ENCODE measurements around the gene ENOX2. TPM values are rescaled to one million over a fixed set of nuclear protein-coding genes. Genes with fewer than 3 reads are reported as not detected.

The ENOX2 gene
- total and polyA plus RNA-seq, 2 donors (not counting 1 experiment from before 2014, with no cell fraction given): 5.1 to 18.8 TPM

- Histone ChIP-seq H3K27ac (ENCODE audit: low read length in 2 of 2) (no peak overlapping the region), H3K4me2 (replicated peaks; ENCODE audit: low read depth, low read length, poor library complexity, severe bottlenecking) (no peak overlapping the region), H3K27me3 (replicated peaks in 1 of 4; ENCODE audit: control extremely low read depth in 1 of 4, control insufficient read depth in 3 of 4, insufficient read depth in 4 of 4, low read length in 3 of 4) (no peaks in the 10 kb centered on the region), H3K9ac (ENCODE audit: low read length) (no peak overlapping the region), H3K9me3 (ENCODE audit: control extremely low read depth in 1 of 3, control insufficient read depth in 2 of 3, insufficient read depth in 1 of 3, low read length in 2 of 3) (no peaks in the 10 kb centered on the region), H3K79me2 (ENCODE audit: control insufficient read depth, insufficient read depth, low read length) (no peaks in the 10 kb centered on the region), H3K36me3 (replicated peaks in 1 of 2; ENCODE audit: control extremely low read depth in 1 of 2, control insufficient read depth in 1 of 2, extremely low read depth in 1 of 2, insufficient read depth in 2 of 2, low read length in 1 of 2) (no peaks in the 10 kb centered on the region), H3K4me1 (ENCODE audit: control insufficient read depth in 2 of 2, insufficient read depth in 2 of 2, low read length in 2 of 2) (peaks cover 19% of the 10 kb centered on the region in 2 donors), H3K4me3 (ENCODE audit: control extremely low read depth in 1 of 5, extremely low read depth in 1 of 5, insufficient read depth in 1 of 5, low read depth in 2 of 5, low read length in 4 of 5) (no peak overlapping the region), H2AFZ (ENCODE audit: insufficient read depth, low read depth, low read length, poor library complexity, severe bottlenecking) (no peak overlapping the region), H4K20me1 (ENCODE audit: control insufficient read depth, insufficient read depth, low read length, poor library complexity, severe bottlenecking) (no peaks in the 10 kb centered on the region)
- intact Hi-C loops (cut with micrococcal nuclease): no loop called here
- ATAC-seq (ENCODE audit: low read depth) (no peak), DNase-seq (no peak)
- POLR2A ChIA-PET: no interaction called here
- CTCF ChIA-PET: no interaction called here
- H3K9me3 Mint-ChIP-seq (ENCODE audit: insufficient read depth): no peaks in the 10 kb centered on the region
- no peaks in the 10 kb centered on the region for H3K27me3 Mint-ChIP-seq
- no peak overlapping the region for H3K4me3 Mint-ChIP-seq
- no peak for TF ChIP-seq CTCF (IDR thresholded peaks at IDR 0.05)
- no peak for TF ChIP-seq EZH2 (IDR thresholded peaks at IDR 0.05; ENCODE audit: borderline replicate concordance, insufficient read depth, low read depth, low read length, poor library complexity, severe bottlenecking)
- no CpG with 5 or more reads among the region's 2 CpGs for WGBS (ENCODE audit: insufficient coverage)
- no peak overlapping the region for H3K27ac Mint-ChIP-seq
- peaks cover 24% of the 10 kb centered on the region for H3K4me1 Mint-ChIP-seq
Measured at GRCh38 chrX:130827648-130828047, 75.4 kb downstream of the ENOX2 start.

DNA sequence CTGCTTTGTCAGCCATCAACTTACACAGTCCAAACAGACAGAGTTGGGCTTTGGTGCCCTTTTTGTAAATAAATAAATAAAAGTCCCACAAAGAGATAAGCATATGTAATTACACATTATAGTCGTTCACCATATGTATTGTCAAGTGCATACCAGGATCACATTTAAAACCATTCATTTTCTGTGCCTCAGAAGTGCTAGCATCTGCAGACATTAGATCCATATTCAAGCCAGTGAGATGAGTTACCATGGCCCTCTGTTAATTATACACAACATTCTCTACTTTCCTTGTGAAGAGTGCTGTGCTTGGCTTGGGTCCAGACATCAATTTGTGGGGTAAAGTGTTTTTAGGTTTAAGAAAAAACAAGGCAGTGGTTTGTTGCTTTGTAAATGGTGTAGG is 76.8 kb downstream of the ENOX2 start:
- Mint-ChIP-seq H3K9me3 (ENCODE audit: insufficient read depth) (no peaks in the 10 kb centered on the region), H3K4me3 (no peak overlapping the region)
- intact Hi-C loops (cut with micrococcal nuclease): no loop called here

More for the DNA sequence above, 76.8 kb downstream of the ENOX2 start:
- H3K36me3 ChIP-seq (replicated peaks in 1 of 2; ENCODE audit: control extremely low read depth in 1 of 2, control insufficient read depth in 1 of 2, extremely low read depth in 1 of 2, insufficient read depth in 2 of 2, low read length in 1 of 2): no peaks in the 10 kb centered on the region
- POLR2A ChIA-PET: no interaction called here
- H3K4me1 ChIP-seq (ENCODE audit: control insufficient read depth in 2 of 2, insufficient read depth in 2 of 2, low read length in 2 of 2): peaks cover 5 to 13% of the 10 kb centered on the region in 2 donors
- H3K27me3 ChIP-seq (replicated peaks in 1 of 4; ENCODE audit: control extremely low read depth in 1 of 4, control insufficient read depth in 3 of 4, insufficient read depth in 4 of 4, low read length in 3 of 4): no peaks in the 10 kb centered on the region
- H3K9me3 ChIP-seq (ENCODE audit: control extremely low read depth in 1 of 3, control insufficient read depth in 2 of 3, insufficient read depth in 1 of 3, low read length in 2 of 3): peaks cover 0 to 2% (median 0%) of the 10 kb centered on the region in 3 donors
- H2AFZ ChIP-seq (ENCODE audit: insufficient read depth, low read depth, low read length, poor library complexity, severe bottlenecking): no peak overlapping the region
- H3K4me2 ChIP-seq (replicated peaks; ENCODE audit: low read depth, low read length, poor library complexity, severe bottlenecking): no peak overlapping the region
- H4K20me1 ChIP-seq (ENCODE audit: control insufficient read depth, insufficient read depth, low read length, poor library complexity, severe bottlenecking): no peaks in the 10 kb centered on the region
- CTCF ChIA-PET: no interaction called here
- peaks cover 15% of the 10 kb centered on the region for H3K4me1 Mint-ChIP-seq
- H3K9ac ChIP-seq (ENCODE audit: low read length): no peak overlapping the region
- no peak overlapping the region for H3K4me3 ChIP-seq (ENCODE audit: control extremely low read depth in 1 of 5, extremely low read depth in 1 of 5, insufficient read depth in 1 of 5, low read depth in 2 of 5, low read length in 4 of 5)
- DNase-seq: no peak
- no peak overlapping the region for H3K27ac Mint-ChIP-seq
- no peak for TF ChIP-seq CTCF (IDR thresholded peaks at IDR 0.05)
- no peak for TF ChIP-seq EZH2 (IDR thresholded peaks at IDR 0.05; ENCODE audit: borderline replicate concordance, insufficient read depth, low read depth, low read length, poor library complexity, severe bottlenecking)
- ATAC-seq (ENCODE audit: low read depth): no peak
- H3K27ac ChIP-seq (ENCODE audit: low read length in 2 of 2): no peak overlapping the region
- H3K79me2 ChIP-seq (ENCODE audit: control insufficient read depth, insufficient read depth, low read length): no peaks in the 10 kb centered on the region
- whole genome bisulfite sequencing (ENCODE audit: insufficient coverage): no CpG with 5 or more reads among the region's 1 CpG
- no peaks in the 10 kb centered on the region for H3K27me3 Mint-ChIP-seq
